Activated CD8-positive, alpha-beta memory T cell treated with anti-CD3 and anti-CD28 coated beads, Interleukin-2, amount 50 U/mL, for 24 hours (primary cell): ENCODE results near the gene UCN2.
A peak's percentile ranks its signal among the peaks of the same experiment; 100 is the strongest.

ENCODE experiments used
- DNase-seq: peaks from one replicate; pipeline ENCODE4 v3.0.0-alpha.2; 2020; ENCODE audit errors: extremely low read depth

The UCN2 gene, protein sequence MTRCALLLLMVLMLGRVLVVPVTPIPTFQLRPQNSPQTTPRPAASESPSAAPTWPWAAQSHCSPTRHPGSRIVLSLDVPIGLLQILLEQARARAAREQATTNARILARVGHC

DNA sequence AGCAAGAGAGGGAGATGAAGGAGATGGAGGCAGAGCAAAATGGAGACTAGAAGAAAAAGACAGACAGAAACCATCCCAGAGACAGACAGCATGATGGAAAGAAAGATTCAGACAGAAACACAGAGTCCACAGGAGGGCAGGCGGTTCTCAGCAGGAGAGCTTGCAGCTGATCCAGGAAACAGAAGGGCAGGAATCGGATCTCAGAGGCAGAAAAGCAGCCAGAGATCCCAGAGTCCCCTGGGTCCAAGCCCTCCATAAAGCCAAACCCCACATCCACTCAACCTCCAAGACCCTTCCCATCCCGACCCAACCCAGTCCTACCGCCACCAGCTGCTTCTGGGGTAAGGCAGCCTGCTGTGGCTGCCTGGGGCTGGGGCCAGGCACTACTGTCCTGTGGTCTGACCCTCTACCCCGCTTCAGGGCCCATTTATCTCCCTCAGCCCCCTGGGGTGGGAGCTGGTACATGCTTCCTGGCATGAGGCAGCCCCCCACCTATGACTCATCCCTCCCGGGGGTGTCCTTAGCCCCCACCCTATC is at the start of gene UCN2:
TSS of gene UCN2 (minus strand) at position 400 of the 537 bp plus-strand sequence. CDS start 657 bp downstream, outside the sequence.
- no peak for DNase-seq

DNA sequence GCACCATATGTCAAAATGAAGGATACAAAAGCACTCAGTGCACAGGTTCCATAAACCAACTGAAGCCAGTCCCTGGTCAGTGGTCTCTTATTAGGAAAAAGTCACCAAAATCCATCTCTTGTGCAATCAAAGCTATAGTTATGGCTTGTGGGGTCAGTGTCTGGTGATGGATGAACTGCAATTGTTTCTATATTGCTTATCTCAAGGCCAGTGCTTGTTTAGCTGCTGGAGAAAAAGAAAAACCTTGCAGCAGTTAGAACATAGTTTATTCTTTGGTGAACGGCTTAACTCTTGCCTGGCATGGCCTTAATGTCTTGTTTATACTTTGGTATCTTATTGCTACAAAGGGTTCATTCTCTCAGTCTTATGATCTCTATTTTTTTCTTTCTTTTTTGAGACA is 48.7 kb upstream of the UCN2 start:
- no peak for DNase-seq

DNA sequence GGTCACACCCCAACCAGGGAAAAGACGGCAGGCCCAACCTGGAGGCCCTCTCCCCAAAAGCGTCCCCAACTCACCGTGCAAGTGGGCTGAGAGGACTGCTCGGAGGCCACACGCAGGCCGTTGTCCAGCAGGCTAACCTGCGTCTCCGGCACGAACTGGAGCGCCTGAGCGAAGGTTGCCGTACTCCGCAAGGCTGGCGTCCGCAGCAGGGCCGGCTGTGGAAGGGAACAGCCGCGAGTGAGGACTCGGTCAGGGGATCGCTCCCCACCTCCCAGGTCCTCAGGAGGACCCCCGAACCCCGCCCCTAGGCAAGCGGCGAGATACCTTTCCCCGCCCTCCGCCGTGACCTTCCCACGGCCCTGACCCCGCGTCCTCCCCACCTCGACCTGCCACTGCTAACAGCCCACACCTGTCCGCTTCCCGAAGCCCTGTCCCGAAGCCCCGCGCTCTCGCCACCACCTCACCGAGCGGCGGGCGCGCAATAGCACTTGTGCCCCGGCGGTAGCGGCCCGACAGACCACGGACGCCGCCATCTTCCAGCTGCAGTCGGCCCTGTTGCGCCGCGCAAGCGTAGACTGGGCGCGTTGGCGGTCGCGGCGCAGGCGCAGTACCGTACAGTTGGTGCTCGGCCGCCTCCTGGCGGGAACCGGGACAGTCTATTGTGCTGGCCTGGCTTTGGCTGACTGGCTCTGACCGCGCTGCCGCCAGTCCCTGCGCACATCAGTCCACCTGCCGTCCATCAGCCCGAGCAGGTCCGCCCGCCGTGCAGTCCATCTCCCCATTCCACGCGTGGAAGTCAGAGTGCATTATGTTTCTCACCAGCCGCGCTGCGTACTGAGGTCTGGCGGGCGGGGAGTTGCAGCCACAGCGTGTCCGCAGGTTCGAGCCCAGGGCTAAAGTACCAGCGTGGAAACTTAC is 45.8 kb upstream of the UCN2 start, which contains the start of gene UQCRC1:
TSS of gene UQCRC1 (minus strand) at position 559 of the 918 bp plus-strand sequence. CDS start at position 533, 26 bp downstream.
- peak; percentile 69 for DNase-seq

DNA sequence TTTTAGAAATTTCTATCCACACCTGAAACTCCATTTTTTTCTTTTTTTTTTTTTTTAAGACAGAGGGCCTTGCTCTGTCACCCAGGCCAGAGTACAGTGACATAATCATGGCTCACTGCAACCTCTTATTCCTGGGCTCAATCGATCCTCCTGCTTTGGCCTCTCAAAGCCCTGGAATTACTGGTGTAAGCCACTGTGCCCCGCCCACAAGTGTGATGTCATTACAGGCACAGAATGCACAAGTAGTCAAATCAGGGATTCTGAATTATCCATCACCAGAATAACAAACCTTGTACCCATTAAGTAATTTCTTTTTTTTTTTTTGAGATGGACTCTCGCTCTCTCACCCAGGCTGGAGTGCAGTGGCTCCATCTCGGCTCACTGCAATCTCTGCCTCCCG is 43.9 kb upstream of the UCN2 start:
- DNase-seq = no peak

DNA sequence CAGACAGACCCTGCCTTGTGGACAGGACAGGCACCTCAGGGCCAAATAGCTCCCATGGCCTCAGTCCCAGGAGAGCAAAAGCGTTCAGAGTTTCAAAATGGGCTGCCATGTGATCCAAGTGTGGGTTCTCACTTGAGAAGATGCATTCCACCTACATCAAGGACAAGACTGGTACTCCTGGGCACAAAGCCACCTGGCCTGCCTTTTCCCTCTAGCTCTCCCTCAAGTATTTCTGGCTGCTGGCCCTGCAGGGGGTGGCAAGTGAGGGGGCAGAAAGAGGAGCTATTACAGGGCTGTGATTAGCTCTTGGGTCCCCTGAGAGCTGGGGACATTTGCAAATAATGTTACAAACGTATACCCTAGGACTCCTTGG is 38.0 kb upstream of the UCN2 start:
- no peak for DNase-seq

DNA sequence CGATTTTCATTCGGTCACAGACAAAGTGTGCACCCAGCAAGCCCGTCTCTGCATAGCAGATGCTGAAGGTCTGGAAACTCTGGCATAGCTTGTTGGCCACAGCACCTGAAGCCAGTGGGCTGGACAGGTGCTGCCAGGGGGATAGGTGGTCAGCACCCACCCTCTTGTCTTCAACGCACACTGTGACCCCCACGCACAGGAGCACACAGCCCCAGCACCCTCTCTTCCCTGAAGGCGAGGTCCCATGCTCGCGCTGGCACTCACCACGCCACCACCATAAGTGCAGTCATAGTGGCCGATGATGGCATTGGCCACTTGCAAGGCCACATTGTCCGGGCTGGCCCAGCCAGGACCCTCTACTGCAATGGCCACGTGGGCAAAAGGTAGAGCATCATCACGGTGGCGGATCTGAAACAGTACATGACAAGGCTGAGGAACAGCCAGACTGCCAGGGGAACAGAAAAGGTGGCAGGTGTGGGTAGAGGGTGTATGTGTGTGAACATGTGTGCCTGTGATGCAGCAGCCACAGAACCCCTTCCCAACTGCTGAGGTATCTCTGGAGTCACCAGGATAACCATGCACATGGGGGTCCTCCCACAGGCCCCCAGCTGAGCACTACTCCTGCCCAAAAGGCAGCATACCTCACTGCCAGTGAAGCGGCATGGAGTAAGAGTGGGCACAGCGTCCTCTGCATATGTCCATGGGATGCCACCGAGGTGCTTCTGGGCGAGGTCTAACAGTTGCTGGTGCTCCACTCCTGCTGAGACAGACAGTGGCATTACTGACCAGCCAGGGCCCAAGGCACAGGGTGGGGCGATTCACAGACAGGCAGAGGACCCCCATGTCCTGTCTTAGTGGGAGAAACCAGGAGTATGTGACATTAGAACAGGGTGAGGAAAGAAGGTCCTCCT is 37.4 kb upstream of the UCN2 start:
- DNase-seq = no peak

DNA sequence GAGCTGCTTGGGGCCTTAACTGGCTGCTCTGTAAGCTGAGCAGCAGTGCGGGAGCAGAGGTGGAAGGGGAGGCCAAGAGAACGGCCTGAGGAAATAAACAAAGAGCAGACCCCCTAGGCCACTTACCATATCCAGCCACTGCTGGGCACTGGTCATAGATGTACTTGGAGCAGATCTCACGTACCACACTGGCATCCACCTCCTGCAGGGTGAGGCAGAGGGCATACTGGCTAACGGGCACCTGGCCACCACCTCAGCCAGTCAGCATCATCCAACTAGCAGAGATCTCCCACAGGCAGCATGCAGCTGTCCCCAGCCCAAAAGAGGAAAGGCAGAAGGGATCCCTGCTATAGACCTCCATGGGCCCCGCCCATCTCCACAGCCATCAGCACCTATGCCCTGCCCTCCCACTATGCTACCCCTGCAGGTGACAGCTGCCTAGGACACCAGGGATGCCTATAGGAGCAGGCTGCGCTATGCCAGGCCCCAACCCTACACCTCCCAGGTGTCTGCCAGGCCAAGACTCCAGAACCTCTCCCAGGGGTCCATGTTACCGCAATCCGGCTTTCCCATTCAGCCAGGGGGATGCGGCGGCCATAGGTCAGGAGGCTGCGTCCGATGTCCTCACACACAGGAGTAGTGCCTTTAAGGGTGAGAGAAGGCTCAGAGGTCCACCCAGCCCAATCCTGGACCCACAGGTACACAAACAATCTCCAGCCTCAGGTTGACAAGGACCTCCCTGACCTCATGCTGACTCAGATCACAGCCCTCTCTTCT is 36.1 kb upstream of the UCN2 start:
- DNase-seq = no peak

DNA sequence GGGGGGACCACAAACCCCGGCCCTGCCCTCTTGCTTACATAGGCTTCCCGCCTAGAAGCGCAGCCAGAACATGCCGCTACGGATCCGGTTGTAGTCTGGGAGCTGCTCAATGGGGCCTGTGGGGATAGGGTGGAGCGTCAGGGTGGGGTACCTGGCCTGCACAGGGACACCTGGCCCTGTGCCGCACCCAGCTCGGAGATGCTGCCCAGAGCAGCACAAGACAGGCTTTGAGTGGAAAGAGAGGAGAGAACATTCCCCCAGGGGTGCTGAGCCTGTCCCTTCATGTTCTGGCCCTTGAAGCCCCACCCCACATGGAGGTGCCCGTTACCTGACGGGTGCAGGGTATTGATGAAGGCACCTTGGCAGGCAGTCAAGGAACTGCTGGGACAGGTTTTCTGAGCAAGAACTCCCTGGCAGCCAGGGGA is 35.5 kb upstream of the UCN2 start:
- DNase-seq = no peak

DNA sequence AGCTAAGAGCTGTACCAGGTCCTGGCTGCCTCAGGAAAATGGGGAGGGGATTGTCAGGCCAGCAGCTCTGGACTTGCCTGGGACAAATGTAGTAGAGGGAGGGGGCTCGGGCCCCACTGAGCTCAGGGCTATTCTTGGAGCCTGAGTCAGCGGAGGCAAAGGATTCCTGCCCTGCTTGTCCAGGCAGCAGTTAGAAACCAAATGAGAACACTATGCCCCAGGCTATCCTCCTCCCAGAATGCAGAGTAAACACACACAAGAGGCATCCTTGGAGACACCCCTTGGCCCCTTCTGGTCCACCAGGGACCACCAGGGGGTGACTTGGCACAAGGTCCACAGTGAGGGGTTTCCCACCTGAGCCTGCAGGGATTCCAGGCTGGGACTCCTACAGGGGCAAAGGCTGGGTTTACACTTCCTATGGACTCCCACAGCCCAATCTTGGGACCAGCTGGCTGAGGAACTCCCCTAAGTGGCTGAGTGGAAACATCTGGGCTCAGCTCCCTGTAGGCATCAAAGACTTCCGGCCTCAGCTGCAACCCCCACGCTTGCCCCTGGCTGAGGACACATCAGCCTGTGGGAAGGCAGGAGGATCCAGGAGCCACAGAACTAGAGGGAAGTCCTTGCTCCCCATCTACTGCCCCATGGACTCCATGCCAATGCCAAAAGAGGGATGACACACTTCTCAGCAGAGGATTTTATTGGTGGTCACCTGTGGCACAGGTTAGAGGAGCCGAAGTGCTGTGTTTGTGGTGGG is 34.9 kb upstream of the UCN2 start:
- no peak for DNase-seq

DNA sequence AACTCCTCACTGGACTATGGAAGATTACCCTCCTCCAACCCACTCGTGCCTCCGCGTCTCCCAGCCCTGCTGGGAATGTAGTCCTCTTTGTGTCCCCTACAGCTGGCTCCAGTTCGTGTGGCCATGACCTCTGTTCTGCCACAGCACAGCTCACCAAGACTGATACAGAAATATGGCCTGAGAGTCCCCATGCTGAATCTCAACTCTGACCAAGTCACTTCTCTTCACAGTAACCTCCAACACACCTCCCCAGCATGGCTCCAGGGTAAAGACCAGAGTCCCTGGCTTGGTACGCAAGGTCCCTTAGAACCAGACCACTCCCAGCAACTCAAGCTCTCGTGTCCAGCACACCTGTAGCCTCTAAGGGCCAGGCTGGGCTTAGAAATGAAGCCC is 33.8 kb upstream of the UCN2 start:
- DNase-seq = no peak

DNA sequence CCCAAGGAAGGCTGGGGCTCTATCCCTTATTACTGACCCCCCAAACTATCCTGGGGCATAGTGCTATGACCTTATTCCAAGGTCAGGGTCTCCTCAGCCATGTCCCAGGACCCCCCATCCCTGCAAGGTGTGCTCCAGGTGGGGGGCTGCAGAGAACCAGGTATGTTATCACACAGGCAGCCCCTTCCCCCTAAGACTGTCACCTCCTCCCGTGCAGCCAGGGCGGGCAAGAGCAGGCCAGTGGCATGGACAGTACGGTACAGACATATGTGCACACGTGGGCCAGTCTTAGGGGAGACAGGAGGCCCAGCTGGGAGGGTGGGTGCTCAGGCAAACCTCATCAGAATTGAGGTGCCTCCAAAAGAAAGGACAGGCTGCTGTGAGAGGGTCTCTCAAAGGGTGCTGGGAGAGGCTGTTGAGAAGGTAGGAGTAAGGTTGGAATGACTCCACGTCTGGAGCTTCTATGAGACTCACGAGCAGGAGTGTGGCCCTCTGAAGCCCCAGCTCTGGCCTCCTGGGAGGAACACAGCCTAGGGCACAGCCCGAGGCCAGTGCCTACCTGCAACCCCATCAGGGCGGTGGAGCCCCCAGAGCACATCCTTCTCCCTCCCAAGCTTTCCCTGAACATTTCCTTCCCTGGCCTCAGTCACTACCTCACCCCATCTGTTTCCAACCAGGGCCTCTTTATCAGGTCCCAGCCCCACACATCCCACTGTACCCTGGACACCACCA is 33.3 kb upstream of the UCN2 start:
- no peak for DNase-seq

DNA sequence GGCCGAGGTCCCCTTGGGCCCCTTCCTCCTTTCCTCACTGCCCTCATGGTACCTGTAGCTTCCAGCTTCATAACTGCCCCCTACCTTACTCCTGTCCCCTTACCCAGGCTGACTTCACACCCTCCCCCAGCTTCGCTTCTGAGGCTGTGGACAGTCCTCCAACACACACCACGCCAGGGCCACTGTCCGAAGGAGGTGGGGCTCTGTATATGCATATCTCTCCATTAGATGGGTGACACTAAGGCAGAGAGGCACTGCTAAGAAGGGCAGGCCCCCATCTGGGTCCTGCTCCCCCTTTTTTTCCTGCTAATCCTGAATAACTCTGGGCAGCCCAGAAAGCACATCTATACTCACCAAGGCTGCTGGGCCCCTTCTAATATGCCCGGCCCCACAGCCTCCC is 32.6 kb upstream of the UCN2 start:
- DNase-seq = no peak

DNA sequence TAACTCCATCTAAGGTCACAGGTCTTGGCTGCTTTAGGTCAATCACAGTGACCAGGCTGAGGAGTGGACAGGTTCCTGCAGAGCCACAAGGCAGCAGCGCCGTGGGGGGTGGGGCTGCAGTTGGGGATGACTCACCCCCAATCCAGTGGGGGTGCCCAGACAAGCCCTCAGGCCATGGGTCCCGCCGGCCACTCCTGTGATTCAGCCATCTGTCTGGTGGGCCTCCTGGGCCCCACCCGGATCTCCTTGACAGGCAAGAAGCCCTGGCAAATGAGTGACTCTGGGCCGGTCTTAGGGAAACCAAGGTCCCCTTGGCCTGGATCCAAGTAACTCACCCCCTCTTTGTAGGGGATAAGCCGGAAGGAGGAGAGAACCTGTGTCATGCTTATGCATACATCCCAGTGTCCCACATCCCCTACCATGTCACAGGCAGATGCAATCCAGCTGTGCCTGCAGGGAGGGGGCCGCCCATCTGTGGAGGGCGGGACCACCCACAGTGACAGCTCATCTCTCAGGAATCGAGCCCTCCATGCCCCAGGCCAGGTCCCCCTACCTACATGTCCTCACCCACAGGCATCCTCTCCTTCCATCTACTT is 32.0 kb upstream of the UCN2 start:
- DNase-seq = no peak

DNA sequence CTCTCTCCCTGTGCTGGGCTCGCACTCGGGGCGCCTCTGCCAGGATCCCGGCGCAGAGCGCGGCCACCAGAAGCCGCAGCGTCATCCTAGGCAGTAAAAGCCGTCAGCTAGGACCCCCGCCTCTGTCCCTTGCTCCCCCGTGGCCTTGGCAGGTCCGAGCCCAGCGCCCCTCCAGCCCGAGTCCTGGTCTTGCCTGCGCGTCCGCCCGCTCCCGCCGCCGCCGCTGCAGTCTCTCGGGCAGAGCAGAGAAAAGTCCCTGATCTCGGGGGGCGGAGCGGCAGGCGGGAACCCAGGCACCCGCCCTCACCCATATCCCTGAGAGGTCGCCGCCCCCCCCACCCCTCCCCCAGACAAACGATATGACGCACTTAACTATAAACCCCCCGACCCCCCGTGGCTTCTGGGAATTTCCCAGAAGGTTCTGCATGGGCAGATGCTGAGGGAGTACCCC is 31.5 kb upstream of the UCN2 start, which contains the start of gene COL7A1:
TSS of gene COL7A1 (minus strand) at position 255 of the 451 bp plus-strand sequence. CDS start at position 85, 170 bp downstream.
- no peak for DNase-seq

DNA sequence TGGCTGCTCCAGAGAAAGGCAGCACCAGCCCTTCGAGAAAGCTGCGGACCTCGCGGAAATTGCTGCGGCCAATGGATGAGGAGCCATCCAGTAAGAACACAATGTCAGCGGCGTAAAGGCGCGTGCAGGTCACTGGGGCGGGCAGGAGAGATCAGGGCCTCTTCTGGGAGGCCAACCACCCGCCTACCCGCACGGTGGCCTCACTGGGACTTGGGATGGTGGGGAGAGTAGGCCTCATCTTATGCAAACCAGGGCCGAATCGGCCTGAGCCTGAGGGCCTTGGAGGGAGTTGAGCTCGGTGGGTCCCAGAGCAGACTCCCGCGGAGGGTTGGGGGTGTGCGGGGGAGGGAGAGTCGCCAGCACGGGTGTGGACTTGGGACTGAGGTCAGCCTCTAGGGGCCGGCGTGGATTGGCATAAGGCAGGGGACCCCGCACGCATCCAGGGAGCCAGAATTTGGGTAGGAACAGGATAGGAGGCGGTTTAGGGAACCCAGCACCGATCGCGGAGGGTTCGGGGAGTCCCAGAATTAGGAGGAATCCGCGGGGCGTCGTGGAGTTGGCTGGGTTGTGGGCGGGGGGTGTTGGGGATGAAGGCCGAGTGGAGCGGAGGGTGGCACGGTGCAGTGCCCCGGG is 31.0 kb upstream of the UCN2 start:
- no peak for DNase-seq

DNA sequence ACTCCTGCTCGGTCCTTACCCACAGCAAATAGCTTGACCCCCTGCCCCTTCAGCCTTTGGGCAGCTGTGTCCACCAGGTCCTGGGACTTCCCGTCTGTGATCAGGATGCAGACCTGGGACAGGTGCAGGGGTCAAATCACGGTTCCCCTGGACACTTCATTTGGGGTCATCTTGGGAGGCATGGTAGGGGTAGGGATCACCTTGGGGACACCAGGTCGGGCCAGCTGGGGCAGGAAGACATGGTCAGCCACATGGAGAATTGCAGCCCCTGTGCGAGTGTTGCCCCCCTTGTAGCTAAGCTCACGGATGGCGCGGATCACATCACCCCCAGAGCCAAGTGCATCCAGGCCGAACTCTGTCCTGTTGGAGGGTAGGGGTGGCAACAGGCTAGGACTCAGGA is 29.8 kb upstream of the UCN2 start:
- no peak for DNase-seq

DNA sequence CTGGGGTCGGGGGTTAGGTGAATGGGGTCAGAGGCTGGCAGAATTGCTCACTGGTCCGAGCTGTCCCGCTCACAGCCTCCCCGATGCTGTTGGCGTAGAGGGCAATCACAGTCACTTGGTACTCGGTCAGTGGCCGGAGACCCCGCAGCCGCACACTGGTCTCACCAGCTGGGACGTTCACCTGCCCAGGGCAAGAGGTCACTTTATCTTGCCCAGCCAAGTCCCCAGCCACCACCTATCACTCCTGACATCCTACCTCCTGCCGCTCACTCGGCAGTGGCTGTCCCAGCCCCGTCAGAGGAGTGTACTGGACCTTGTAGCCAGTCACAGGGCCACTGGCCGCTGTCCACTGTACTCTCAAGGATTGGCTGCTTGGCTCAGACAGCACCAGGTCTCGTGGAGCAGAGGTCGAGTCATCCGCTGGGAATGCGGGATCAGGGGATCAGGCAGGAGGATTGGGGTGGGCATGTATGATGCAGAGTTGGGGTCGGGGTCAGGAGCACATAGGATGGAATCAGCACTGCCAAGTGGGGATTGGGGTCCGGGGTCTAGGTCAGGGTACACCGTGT is 29.0 kb upstream of the UCN2 start:
- DNase-seq = no peak

DNA sequence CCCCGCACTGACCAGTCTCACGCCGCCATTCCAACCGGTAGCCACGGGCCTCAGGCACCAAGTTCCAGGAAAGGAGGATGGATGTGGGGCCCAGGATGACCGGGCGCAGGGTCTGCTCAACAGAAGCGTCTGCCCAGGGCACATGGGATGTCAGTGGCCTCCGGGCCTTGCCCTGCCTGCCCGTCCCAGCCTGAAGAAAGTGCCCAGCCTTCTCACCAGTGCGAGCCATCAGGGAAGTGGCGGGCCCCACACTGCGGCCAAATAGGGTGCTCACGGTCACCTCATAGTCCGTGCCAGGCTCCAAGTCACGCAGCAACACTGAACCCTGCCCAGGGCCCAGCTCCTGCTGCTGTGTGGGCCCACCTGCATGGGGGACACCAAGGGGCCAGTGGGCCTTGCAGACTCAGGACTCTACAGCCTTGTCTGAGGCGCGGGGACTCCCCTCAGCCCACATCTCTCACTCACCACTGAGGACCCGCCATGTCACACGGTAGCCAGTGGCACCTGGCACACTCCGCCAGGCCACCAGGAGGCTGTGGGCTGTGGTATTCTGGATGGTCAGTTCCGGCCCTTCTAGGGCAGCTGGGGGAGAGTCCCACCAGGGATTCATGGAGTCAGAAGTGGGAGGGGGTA is 28.4 kb upstream of the UCN2 start:
- no peak for DNase-seq
